ENCODE data around the gene PLK5. TPM values are rescaled to one million over a fixed set of nuclear protein-coding genes. Genes with fewer than 3 reads are reported as not detected.

The PLK5 gene
- total and polyA plus RNA-seq, 2 donors from 2014 or later = not detected

DNA sequence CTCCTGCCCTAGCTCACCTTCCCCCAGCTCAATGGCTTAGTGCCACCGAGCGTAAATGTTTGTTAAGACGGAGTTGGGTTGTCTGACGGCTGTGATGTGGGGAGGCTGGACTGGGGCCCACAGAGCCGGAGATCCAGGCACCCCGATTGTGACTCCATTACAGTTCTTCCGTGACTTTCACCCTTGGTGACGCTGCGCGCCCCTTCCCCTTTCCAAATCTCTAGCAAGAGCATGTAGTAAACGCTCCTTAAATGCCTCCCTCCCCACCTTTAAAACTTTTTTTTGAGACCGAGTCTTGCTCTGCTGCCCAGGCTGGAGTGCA lies 32.1 kb upstream of the PLK5 start:
- H3K27ac ChIP-seq (ENCODE audit: low read depth in 2 of 2, low read length in 2 of 2) = no peak overlapping the region

DNA sequence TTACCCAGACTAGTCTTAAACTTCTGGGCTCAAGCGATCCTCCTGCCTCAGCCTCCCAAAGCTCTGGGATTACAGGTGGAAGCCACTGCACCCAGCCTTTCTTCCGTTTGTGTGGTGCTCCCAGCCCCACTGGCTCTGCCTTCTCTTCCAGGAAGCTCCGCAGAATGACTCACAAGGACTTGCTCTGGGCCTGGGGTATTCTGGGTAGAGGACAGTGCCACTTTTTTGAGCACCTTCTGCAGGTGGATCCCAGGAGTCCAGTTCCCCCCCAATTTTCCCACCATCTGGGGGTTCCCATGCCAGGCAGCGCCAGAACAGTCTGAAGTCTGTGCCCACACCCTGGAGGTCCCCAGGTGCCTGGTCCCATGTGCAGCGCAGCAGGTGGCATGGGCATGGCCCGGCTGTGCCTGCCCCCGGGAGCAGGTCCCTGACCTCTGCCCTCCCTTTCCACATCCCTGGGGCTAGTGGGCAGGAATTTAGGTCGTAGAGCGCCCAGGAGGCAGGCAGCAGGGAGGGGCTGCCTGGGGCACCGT lies 31.3 kb upstream of the PLK5 start:
- FAIRE-seq (no peak), DNase-seq (peak in 2 of 5 donors; percentile 63 to 77)
- intact Hi-C loops (cut with DNase I) = no loop called here
- H3K36me3 ChIP-seq (ENCODE audit: control insufficient read depth in 2 of 3, insufficient read depth in 3 of 3, low read length in 3 of 3) = no peaks in the 10 kb centered on the region
- no peaks in the 10 kb centered on the region for H3K27me3 ChIP-seq (ENCODE audit: control insufficient read depth, insufficient read depth, low read length)
- TF ChIP-seq, protein P1, sequence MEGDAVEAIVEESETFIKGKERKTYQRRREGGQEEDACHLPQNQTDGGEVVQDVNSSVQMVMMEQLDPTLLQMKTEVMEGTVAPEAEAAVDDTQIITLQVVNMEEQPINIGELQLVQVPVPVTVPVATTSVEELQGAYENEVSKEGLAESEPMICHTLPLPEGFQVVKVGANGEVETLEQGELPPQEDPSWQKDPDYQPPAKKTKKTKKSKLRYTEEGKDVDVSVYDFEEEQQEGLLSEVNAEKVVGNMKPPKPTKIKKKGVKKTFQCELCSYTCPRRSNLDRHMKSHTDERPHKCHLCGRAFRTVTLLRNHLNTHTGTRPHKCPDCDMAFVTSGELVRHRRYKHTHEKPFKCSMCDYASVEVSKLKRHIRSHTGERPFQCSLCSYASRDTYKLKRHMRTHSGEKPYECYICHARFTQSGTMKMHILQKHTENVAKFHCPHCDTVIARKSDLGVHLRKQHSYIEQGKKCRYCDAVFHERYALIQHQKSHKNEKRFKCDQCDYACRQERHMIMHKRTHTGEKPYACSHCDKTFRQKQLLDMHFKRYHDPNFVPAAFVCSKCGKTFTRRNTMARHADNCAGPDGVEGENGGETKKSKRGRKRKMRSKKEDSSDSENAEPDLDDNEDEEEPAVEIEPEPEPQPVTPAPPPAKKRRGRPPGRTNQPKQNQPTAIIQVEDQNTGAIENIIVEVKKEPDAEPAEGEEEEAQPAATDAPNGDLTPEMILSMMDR (IDR thresholded peaks at IDR 0.05; ENCODE audit: borderline replicate concordance, extremely low read depth, insufficient read depth) = no peak
- no peak overlapping the region for H3K4me3 ChIP-seq (ENCODE audit: low read length in 3 of 3)
- no peak overlapping the region for H3K9ac ChIP-seq (ENCODE audit: low read length in 3 of 3)
- no peaks in the 10 kb centered on the region for H3K9me3 ChIP-seq (ENCODE audit: control insufficient read depth in 2 of 3, insufficient read depth in 1 of 3, low read length in 3 of 3)
- H3K4me1 ChIP-seq (ENCODE audit: control insufficient read depth in 2 of 3, insufficient read depth in 2 of 3, low read depth in 1 of 3, low read length in 3 of 3) = peaks cover 0 to 8% (median 0%) of the 10 kb centered on the region in 3 donors
- H3K27ac ChIP-seq (ENCODE audit: low read depth in 2 of 2, low read length in 2 of 2) = no peak overlapping the region

More for the DNA sequence above, 32.1 kb upstream of the PLK5 start:
- DNase-seq = peak in 3 of 5 donors; percentile 21 to 80 (median 60)
- Histone ChIP-seq H3K27me3 (ENCODE audit: control insufficient read depth, insufficient read depth, low read length) (no peaks in the 10 kb centered on the region), H3K9me3 (ENCODE audit: control insufficient read depth in 2 of 3, insufficient read depth in 1 of 3, low read length in 3 of 3) (no peaks in the 10 kb centered on the region), H3K36me3 (ENCODE audit: control insufficient read depth in 2 of 3, insufficient read depth in 3 of 3, low read length in 3 of 3) (no peaks in the 10 kb centered on the region), H3K9ac (ENCODE audit: low read length in 3 of 3) (no peak overlapping the region), H3K4me1 (ENCODE audit: control insufficient read depth in 2 of 3, insufficient read depth in 2 of 3, low read depth in 1 of 3, low read length in 3 of 3) (peaks cover 0 to 8% (median 0%) of the 10 kb centered on the region in 3 donors), H3K4me3 (ENCODE audit: low read length in 3 of 3) (peak overlapping the region in 1 of 3 donors; percentile 62)
- TF ChIP-seq, protein P1 (IDR thresholded peaks at IDR 0.05; ENCODE audit: borderline replicate concordance, extremely low read depth, insufficient read depth) = no peak
- intact Hi-C loops (cut with DNase I) = no loop called here
- FAIRE-seq = no peak

DNA sequence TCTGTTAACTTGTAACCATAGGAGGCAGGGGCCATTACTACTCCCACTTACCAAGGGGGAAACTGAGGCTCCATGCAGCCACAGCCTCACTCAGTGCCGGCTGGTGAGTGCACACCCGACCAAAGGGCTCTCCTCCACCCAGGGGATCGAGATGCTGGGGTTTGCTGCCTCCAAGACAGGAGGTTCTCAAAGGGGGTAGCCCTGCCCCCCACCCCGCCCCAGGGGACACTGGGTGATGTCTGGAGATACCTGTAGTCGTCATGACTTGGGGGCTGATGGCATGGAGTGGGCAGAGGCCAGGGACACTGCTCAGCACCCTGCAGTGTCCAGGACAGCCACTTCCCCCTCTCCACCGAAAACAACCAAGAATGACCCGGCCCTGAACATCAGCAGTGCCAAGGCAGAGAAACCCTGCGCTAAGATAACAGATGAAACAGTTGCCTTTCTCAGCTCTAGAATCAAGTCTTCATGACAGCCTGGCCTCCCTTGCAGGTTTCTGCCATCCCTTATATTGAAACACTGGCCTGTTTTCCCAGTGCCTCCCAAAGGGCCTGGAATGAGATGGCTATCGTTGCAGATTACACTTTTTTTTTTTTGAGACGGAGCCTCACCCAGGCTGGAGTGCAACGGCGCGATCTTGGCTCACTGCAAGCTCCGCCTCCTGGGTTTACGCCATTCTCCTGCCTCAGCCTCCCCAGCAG lies 29.6 kb upstream of the PLK5 start:
- Histone ChIP-seq H3K4me3 (ENCODE audit: low read length in 3 of 3) (no peak overlapping the region), H3K27ac (ENCODE audit: low read depth in 2 of 2, low read length in 2 of 2) (no peak overlapping the region), H3K27me3 (ENCODE audit: control insufficient read depth, insufficient read depth, low read length) (no peaks in the 10 kb centered on the region), H3K9ac (ENCODE audit: low read length in 3 of 3) (no peak overlapping the region), H3K9me3 (ENCODE audit: control insufficient read depth in 2 of 3, insufficient read depth in 1 of 3, low read length in 3 of 3) (no peaks in the 10 kb centered on the region), H3K36me3 (ENCODE audit: control insufficient read depth in 2 of 3, insufficient read depth in 3 of 3, low read length in 3 of 3) (no peaks in the 10 kb centered on the region), H3K4me1 (ENCODE audit: control insufficient read depth in 2 of 3, insufficient read depth in 2 of 3, low read depth in 1 of 3, low read length in 3 of 3) (peaks cover 0 to 8% (median 0%) of the 10 kb centered on the region in 3 donors)
- peak in 1 of 5 donors; percentile 48 for DNase-seq
- intact Hi-C loops (cut with DNase I) = no loop called here
- no peak for FAIRE-seq
- TF ChIP-seq, protein P1 (IDR thresholded peaks at IDR 0.05; ENCODE audit: borderline replicate concordance, extremely low read depth, insufficient read depth) = no peak
